Iris pigment epithelial cell (primary cell): Measurements from ENCODE around the gene OSBPL3.

Experiments used
- DNase-seq: peaks from one replicate; pipeline ENCODE4 v3.0.0-alpha.2; 2011; ENCODE audit warnings: low read depth

The OSBPL3 gene

GRCh38 chr7:24955313-24955712, 24.7 kb downstream of the OSBPL3 start:
- DNase-seq, result no peak

GRCh38 chr7:24952464-24952863, 27.5 kb downstream of the OSBPL3 start:
- DNase-seq, result no peak

GRCh38 chr7:24951441-24951980, 28.5 kb downstream of the OSBPL3 start:
- no peak for DNase-seq

- no peak for DNase-seq
Observed at GRCh38 chr7:24949884-24950283, 30.1 kb downstream of the OSBPL3 start.

- peak; percentile 64 for DNase-seq
Observed at GRCh38 chr7:24948739-24949138, 31.2 kb downstream of the OSBPL3 start.

GRCh38 chr7:24946467-24946866, 33.5 kb downstream of the OSBPL3 start:
- DNase-seq, result no peak

- DNase-seq, result no peak
Observed at GRCh38 chr7:24945899-24946298, 34.1 kb downstream of the OSBPL3 start.

GRCh38 chr7:24943096-24943948, 36.7 kb downstream of the OSBPL3 start:
- no peak for DNase-seq

- DNase-seq, result no peak
Observed at GRCh38 chr7:24942226-24942625, 37.8 kb downstream of the OSBPL3 start.

- DNase-seq, result no peak
Observed at GRCh38 chr7:24939416-24939815, 40.6 kb downstream of the OSBPL3 start.

GRCh38 chr7:24936121-24936824, 43.7 kb downstream of the OSBPL3 start:
- peak; percentile 82 for DNase-seq

GRCh38 chr7:24933298-24933697, 46.7 kb downstream of the OSBPL3 start:
- no peak for DNase-seq

GRCh38 chr7:24932815-24933214, 47.2 kb downstream of the OSBPL3 start:
- no peak for DNase-seq

GRCh38 chr7:24932389-24932788, 47.6 kb downstream of the OSBPL3 start:
- DNase-seq, result no peak

GRCh38 chr7:24931844-24932243, 48.1 kb downstream of the OSBPL3 start:
- DNase-seq, result no peak

- DNase-seq, result no peak
Observed at GRCh38 chr7:24930856-24931255, 49.1 kb downstream of the OSBPL3 start.

GRCh38 chr7:24926623-24927524, 53.1 kb downstream of the OSBPL3 start:
- peak; percentile 85 for DNase-seq

- no peak for DNase-seq
Observed at GRCh38 chr7:24924375-24924774, 55.6 kb downstream of the OSBPL3 start.

- no peak for DNase-seq
Observed at GRCh38 chr7:24923172-24923865, 56.7 kb downstream of the OSBPL3 start.

- no peak for DNase-seq
Observed at GRCh38 chr7:24922099-24922773, 57.7 kb downstream of the OSBPL3 start.

GRCh38 chr7:24921362-24921679, 58.7 kb downstream of the OSBPL3 start:
- no peak for DNase-seq
